Spinal cord (tissue), 10 donors: ENCODE measurements around the gene ANGPTL2. TPM values are rescaled to one million over a fixed set of nuclear protein-coding genes. Genes with fewer than 3 reads are reported as not detected.

Experiments used
- DNase-seq, 6 donors: peaks; one replicate each; pipeline versions ENCODE4 v3.0.0 to v3.0.0-alpha.2; 2013 to 2015; ENCODE audit warnings: low spot score in 6 of 6, low read depth in 4 of 6
- H3K27ac ChIP-seq: one replicate; pipeline ENCODE4 v1.5.1; 2013; ENCODE audit warnings: low read depth, low read length, control low read depth
- H3K27me3 ChIP-seq: one replicate; pipeline ENCODE4 v1.6.1; 2013; ENCODE audit warnings: low read length; ENCODE audit not compliant: control insufficient read depth, insufficient read depth
- H3K36me3 ChIP-seq: one replicate; pipeline ENCODE4 v1.6.1; 2013; ENCODE audit warnings: low read length; ENCODE audit not compliant: control insufficient read depth, insufficient read depth
- H3K4me1 ChIP-seq: one replicate; pipeline ENCODE4 v1.6.1; 2013; ENCODE audit warnings: low read length; ENCODE audit not compliant: control insufficient read depth, insufficient read depth
- H3K4me3 ChIP-seq: one replicate; pipeline ENCODE4 v1.5.1; 2013; ENCODE audit warnings: low read depth, low read length, control low read depth
- H3K9me3 ChIP-seq: one replicate; pipeline ENCODE4 v1.6.1; 2013; ENCODE audit warnings: low read length; ENCODE audit not compliant: control insufficient read depth, insufficient read depth
- WGBS: methylation state at CpG from one replicate; pipeline ENCODE4 v1.1.5; 2013; ENCODE audit warnings: missing lambda C conversion rate; ENCODE audit not compliant: insufficient coverage; 5-methylcytosine and 5-hydroxymethylcytosine counted together
- polyA plus RNA-seq, 2 donors: library from polyadenylated mRNA; unstranded; fragments of 120-200 nt; gene quantifications; one replicate each; pipeline ENCODE4 v1.2.1, GENCODE V29; 2013; ENCODE audit not compliant: insufficient read length in 2 of 2
- total RNA-seq, 2 donors: library from RNA; depleted of rRNA in 1 of 2; stranded (reverse); fragments of 120-200 nt in 1 of 2; fragments of >200 nt in 1 of 2; gene quantifications; one replicate each; pipeline versions ENCODE4 v1.2.3 to v1.2.4, GENCODE V29; 2013 to 2014
- donor health status: healthy.

ANGPTL2 gene
- total and polyA plus RNA-seq, 4 donors = 22.1 to 58.5 (median 46.4) TPM

DNA sequence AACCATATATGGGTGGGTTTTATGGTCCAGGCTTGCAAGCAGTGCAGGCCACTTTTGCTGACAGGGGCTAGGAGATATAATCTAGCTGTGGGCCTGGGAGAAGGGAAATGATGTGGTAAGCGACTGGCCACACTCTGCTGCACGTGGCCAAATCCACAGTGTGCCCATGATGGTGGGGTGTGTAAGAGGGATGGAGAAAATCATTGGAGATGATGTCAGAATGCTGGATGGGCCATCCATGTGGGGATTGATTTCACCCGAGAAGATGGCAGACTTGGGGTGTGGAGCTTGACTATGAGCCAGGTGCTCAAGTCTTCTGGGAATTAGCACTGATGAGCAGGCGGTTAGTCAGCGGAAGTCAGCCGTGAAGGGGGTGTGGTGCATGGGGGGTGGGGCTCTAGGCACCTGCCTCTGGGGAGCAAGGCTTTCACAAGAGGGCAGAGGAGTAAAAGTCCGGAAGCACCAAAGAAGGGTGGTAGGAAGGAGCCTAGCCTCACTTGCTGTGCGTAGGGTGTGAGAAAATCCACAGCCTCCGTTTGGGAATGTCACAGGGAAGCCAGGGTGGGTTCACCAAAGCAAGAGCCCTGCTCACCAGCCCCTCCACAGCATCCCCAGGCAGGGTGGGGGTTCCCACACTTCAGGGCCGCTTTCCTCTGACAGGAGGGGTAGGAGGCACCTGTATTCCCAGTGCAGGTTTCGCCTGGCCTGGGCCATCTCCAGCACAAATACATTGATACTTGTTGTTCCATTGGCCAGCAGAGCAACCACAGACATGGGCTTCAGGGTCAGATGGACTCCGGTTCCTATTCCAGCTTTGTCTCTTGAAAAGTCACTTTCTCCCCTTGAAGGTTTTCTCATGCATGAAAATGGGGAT, 44.5 kb upstream of the ANGPTL2 start:
- no peak overlapping the region for H3K4me3 ChIP-seq
- H3K27ac ChIP-seq = no peak overlapping the region
- H3K36me3 ChIP-seq = peaks cover 19% of the 10 kb centered on the region
- no peak for DNase-seq
- peaks cover 14% of the 10 kb centered on the region for H3K4me1 ChIP-seq
- no peaks in the 10 kb centered on the region for H3K9me3 ChIP-seq
- H3K27me3 ChIP-seq = no peaks in the 10 kb centered on the region
- WGBS = 89% methylated on average over 9 of the region's 12 CpGs

DNA sequence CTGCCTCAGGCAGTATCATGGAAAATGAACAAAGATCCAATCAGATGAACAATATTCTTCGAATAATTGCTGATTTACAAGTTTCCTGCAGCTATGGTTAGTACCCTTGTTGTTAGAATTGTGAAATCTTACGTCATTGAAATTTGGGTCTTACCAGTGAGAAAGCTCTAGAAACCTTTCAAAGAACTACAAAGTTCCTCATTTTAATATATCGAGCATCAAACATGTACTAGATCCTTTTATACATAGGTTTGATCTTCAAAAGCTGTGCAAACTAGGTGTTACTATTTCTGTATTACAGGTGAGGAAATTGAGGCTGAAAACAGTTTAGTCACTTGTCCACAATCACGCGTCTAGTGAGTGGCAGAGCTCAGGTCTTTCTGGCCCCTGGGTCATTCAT, 43.7 kb upstream of the ANGPTL2 start:
- Histone ChIP-seq H3K4me1 (peaks cover 18% of the 10 kb centered on the region), H3K36me3 (peaks cover 19% of the 10 kb centered on the region), H3K9me3 (no peaks in the 10 kb centered on the region), H3K4me3 (no peak overlapping the region), H3K27me3 (no peaks in the 10 kb centered on the region), H3K27ac (no peak overlapping the region)
- WGBS = 88% methylated on average over 2 of the region's 5 CpGs
- no peak for DNase-seq

DNA sequence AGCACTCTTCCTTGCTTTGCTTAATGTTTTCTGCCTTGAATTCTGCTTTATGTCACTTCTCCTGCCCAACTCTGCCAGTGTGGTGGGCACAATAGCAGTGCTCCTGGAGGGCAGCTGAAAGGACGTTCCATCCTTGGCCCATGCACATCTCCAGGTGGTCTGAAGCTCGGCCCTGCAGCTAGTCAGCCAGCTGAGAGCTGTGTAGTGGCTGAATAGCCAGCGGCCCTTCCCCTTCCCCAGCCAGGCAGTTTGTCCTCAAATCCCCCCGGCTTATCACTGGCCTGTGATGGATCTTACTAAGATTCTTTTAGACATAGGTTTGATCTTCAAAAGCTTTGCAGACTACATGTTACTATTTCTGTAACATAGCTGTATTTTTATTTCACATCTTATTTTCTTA, 42.7 kb upstream of the ANGPTL2 start:
- H3K27ac ChIP-seq = no peak overlapping the region
- H3K27me3 ChIP-seq = no peaks in the 10 kb centered on the region
- H3K4me3 ChIP-seq = no peak overlapping the region
- H3K36me3 ChIP-seq = peaks cover 19% of the 10 kb centered on the region
- no peak for DNase-seq
- 29% methylated on average over 1 of the region's 4 CpGs for WGBS
- peaks cover 28% of the 10 kb centered on the region for H3K4me1 ChIP-seq
- H3K9me3 ChIP-seq = no peaks in the 10 kb centered on the region

DNA sequence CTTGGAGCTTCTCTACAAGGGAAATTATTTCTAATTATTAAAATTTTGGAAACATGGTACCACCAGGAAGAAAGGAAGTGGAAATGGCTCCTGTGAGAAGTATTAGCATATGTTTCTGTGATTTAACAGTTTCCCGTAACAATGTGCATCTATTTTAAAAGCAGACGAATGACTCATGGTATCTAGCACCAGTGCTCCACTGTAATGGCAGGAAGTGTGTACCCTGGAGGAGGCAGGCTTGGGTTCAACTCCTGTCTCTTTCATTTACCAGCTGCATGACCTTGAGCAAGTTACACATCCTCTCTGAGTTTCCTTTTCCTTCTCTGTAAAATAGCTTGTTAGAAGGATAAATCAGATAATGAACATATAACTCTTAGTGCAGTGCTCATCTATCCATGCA, 41.0 kb upstream of the ANGPTL2 start:
- no peak overlapping the region for H3K4me3 ChIP-seq
- H3K36me3 ChIP-seq = peaks cover 15% of the 10 kb centered on the region
- H3K4me1 ChIP-seq = peaks cover 32% of the 10 kb centered on the region
- H3K9me3 ChIP-seq = no peaks in the 10 kb centered on the region
- WGBS = 80% methylated on average over 1 of the region's 2 CpGs
- H3K27me3 ChIP-seq = no peaks in the 10 kb centered on the region
- no peak for DNase-seq
- no peak overlapping the region for H3K27ac ChIP-seq

DNA sequence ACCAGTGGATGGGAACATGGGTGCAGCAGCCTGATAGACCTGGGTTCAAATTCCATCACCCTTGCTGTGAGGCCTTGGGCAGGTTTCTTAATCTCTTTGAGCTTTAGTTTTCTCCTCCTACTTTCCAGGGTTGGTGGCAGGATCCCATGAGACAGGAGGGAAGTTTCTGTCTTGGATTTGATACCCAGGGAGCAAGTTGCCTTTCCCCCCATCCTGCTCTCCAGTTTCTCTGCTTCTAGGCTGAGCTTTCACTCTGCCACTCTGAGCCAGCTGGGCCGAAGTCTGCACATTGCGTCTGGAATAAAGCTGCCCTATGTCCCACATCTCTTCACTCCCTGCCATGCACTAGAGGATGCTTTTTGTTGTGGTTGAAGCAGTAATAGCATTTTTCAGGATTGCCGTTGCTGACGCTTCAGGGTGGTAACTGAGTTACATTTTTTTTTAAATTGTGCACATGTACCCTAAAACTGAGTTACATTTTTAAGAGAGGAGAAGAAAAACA, 40.5 kb upstream of the ANGPTL2 start:
- Histone ChIP-seq H3K9me3 (no peaks in the 10 kb centered on the region), H3K4me1 (peaks cover 32% of the 10 kb centered on the region), H3K27ac (peak overlapping the region; percentile 13), H3K4me3 (no peak overlapping the region), H3K27me3 (no peaks in the 10 kb centered on the region), H3K36me3 (peaks cover 10% of the 10 kb centered on the region)
- peak in 2 of 6 donors; percentile 25 to 42 for DNase-seq
- WGBS = 80% methylated on average over 1 of the region's 4 CpGs

DNA sequence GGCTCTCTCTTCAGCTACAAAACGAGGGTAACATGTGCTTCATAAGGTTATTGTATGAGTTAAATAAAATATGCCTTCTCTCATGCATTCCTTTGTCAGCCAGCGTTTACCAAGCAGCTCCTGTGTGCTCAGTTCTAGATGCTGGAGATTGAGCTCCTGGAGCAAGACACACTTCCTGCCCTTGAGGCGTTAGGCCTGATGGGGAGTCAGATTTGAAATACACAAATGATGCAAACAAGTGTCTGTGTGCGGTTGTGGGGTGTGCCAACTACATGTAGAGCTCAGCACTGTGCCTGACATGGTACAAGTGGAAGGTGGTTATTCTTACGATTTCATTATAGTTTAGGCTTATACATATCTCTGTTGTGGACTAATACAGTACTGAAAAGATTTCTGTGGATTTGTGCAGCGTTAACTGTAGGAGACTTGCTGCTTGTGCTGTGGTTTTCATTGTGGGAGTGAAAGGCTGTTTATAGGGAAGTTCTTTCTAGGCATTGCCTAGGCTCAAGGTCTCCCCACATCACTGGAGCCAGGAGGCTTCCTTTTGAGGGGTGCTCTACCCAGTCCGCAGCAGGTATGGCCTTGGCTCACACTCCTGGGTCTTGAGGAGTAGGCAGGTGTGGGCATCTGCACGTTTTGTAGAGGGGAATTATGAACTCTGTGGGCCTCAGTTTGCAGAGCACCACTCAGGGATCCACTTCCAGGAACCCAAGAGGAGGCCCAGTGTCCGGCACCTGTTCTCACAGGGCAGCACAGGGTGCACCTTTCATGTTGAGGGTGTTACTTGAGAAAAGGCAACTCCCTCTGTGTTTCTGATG, 39.8 kb upstream of the ANGPTL2 start:
- DNase-seq = peak in 1 of 6 donors; percentile 31
- WGBS = 70% methylated on average over 4 of the region's 9 CpGs
- H3K9me3 ChIP-seq = no peaks in the 10 kb centered on the region
- H3K27ac ChIP-seq = no peak overlapping the region
- peaks cover 32% of the 10 kb centered on the region for H3K4me1 ChIP-seq
- peaks cover 4% of the 10 kb centered on the region for H3K36me3 ChIP-seq
- no peaks in the 10 kb centered on the region for H3K27me3 ChIP-seq
- H3K4me3 ChIP-seq = no peak overlapping the region

DNA sequence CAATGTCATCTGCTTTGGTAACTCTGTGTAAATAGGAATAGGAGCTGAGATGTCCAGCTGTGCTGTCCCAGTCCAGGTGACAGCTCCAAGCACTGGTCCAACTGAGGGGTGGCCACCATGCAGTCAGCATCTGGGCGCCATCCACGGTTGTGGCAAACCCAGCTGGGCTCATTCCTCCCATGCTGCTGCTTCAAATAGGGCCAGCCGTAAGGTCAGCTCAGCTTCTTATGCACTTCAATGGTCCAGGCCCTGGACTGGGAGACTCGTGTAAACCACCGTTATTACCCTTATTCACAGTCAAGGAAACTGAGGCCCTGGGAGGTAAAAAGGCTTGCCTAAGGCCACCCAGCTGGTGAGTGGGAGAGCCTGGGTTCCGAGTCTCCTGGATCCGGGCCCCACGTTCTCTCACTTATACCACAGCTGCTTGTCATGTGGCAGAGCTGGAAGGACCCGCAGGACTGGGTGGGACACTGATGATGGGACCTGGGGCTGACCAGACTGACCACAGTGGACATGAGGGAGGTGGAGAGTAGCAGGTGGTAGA, 38.7 kb upstream of the ANGPTL2 start:
- Histone ChIP-seq H3K9me3 (no peaks in the 10 kb centered on the region), H3K4me3 (no peak overlapping the region), H3K27ac (no peak overlapping the region), H3K27me3 (no peaks in the 10 kb centered on the region), H3K36me3 (no peaks in the 10 kb centered on the region), H3K4me1 (peaks cover 32% of the 10 kb centered on the region)
- no peak for DNase-seq
- 86% methylated on average over 5 of the region's 9 CpGs for WGBS

DNA sequence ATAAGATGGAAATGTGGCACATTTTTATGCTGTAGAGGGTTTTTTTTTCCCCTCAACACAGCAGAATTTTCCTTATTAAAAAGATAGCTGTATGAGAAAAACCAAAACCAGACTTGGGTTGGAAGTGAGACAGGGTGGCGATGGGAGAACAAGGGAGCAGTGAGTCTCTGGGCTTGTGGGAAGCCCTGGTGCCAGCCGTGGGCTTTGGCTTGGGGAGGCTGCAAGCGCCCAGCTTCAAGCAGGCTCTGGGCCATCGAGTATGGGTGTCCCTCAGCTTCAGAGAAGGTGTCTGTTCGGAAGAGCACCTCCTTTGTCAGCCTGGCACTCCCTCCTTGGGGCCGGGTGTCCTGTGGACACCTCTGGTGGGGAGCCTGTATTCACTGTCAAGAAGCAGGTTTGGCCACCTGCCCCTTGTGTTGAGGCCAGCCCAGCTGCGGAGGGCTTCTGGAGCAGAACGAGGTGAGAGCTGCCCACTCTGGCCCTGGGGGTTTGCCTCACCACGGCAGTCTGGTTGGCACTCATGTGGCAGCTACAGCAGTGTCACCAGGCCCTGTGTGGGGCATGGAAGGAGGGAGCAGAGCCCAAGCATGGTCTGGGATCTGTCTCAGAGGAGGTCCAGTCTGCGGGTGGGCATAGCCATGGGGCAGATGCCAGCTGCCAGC, 37.6 kb upstream of the ANGPTL2 start:
- WGBS = 51% methylated on average over 10 of the region's 10 CpGs
- Histone ChIP-seq H3K27ac (peak overlapping the region; percentile 61), H3K27me3 (no peaks in the 10 kb centered on the region), H3K36me3 (no peaks in the 10 kb centered on the region), H3K9me3 (no peaks in the 10 kb centered on the region), H3K4me1 (peaks cover 37% of the 10 kb centered on the region), H3K4me3 (no peak overlapping the region)
- DNase-seq = no peak

DNA sequence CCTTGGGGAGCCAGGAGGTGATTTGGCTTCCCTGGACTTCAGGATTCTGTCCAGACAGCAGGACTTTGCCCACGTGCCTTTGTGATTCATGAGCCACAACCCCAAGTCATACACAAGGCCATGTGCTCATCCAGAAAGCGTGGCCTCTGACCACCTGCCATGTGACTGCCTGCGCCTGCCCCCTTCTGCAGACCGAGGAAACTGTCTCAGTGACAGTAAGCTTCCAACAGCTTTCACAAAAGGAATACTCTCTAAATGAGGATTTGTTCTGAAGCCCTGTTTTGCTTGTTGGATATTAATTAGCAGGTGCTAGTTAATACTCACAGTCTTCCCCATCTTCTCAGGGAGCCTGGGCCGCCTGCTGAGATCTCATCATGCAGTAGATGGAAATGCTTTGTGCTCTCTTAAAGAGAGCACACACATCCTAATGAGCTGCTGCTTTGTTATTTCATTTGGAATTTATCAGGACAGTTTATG, 36.9 kb upstream of the ANGPTL2 start:
- Histone ChIP-seq H3K4me3 (no peak overlapping the region), H3K4me1 (peaks cover 43% of the 10 kb centered on the region), H3K9me3 (no peaks in the 10 kb centered on the region), H3K36me3 (no peaks in the 10 kb centered on the region), H3K27me3 (no peaks in the 10 kb centered on the region), H3K27ac (peak overlapping the region; percentile 61)
- 13% methylated on average over 2 of the region's 5 CpGs for WGBS
- peak in 4 of 6 donors; percentile 35 to 95 (median 61) for DNase-seq
